ENCODE measurements around the gene ELP4.

The ELP4 gene

GRCh38 chr11:31793264-31793663 lies 283.7 kb downstream of the ELP4 start:
- Histone ChIP-seq H3K27me3 (peaks cover 96% of the 10 kb centered on the region), H3K9me3 (no peaks in the 10 kb centered on the region)
- no peak for TF ChIP-seq CTCF (IDR thresholded peaks at IDR 0.05)

GRCh38 chr11:31794548-31794947 lies 285.0 kb downstream of the ELP4 start:
- Histone ChIP-seq H3K9me3 (no peaks in the 10 kb centered on the region), H3K36me3 (no peaks in the 10 kb centered on the region), H3K4me1 (ENCODE audit: control insufficient read depth in 1 of 2, insufficient read depth in 1 of 2, low read depth in 1 of 2, low read length in 1 of 2) (no peaks in the 10 kb centered on the region), H3K27me3 (peaks cover 96% of the 10 kb centered on the region), H3K4me3 (ENCODE audit: low read depth in 1 of 2, low read length in 1 of 2) (no peak overlapping the region), H3K27ac (no peak overlapping the region)
- no peak for TF ChIP-seq CTCF (IDR thresholded peaks at IDR 0.05)

More at GRCh38 chr11:31793264-31793663, 283.7 kb downstream of the ELP4 start:
- Histone ChIP-seq H3K27ac (no peak overlapping the region), H3K4me3 (ENCODE audit: low read depth in 1 of 2, low read length in 1 of 2) (no peak overlapping the region), H3K36me3 (no peaks in the 10 kb centered on the region), H3K4me1 (ENCODE audit: control insufficient read depth in 1 of 2, insufficient read depth in 1 of 2, low read depth in 1 of 2, low read length in 1 of 2) (no peaks in the 10 kb centered on the region)

- H3K27me3 ChIP-seq = peaks cover 100% of the 10 kb centered on the region
- H3K9me3 ChIP-seq = no peaks in the 10 kb centered on the region
- no peak overlapping the region for H3K4me3 ChIP-seq (ENCODE audit: low read depth in 1 of 2, low read length in 1 of 2)
- no peaks in the 10 kb centered on the region for H3K36me3 ChIP-seq
- no peaks in the 10 kb centered on the region for H3K4me1 ChIP-seq (ENCODE audit: control insufficient read depth in 1 of 2, insufficient read depth in 1 of 2, low read depth in 1 of 2, low read length in 1 of 2)
- TF ChIP-seq CTCF (IDR thresholded peaks at IDR 0.05) = no peak
- no peak overlapping the region for H3K27ac ChIP-seq
Observed at GRCh38 chr11:31795706-31796498, 286.3 kb downstream of the ELP4 start.

GRCh38 chr11:31796499-31797189 lies 287.1 kb downstream of the ELP4 start:
- H3K4me1 ChIP-seq (ENCODE audit: control insufficient read depth in 1 of 2, insufficient read depth in 1 of 2, low read depth in 1 of 2, low read length in 1 of 2) = no peaks in the 10 kb centered on the region
- no peak for TF ChIP-seq CTCF (IDR thresholded peaks at IDR 0.05)
- H3K36me3 ChIP-seq = no peaks in the 10 kb centered on the region
- H3K4me3 ChIP-seq (ENCODE audit: low read depth in 1 of 2, low read length in 1 of 2) = no peak overlapping the region
- no peaks in the 10 kb centered on the region for H3K9me3 ChIP-seq
- peaks cover 100% of the 10 kb centered on the region for H3K27me3 ChIP-seq
- no peak overlapping the region for H3K27ac ChIP-seq

- Histone ChIP-seq H3K4me3 (ENCODE audit: low read depth in 1 of 2, low read length in 1 of 2) (no peak overlapping the region), H3K9me3 (no peaks in the 10 kb centered on the region), H3K27ac (no peak overlapping the region), H3K36me3 (no peaks in the 10 kb centered on the region), H3K4me1 (ENCODE audit: control insufficient read depth in 1 of 2, insufficient read depth in 1 of 2, low read depth in 1 of 2, low read length in 1 of 2) (no peaks in the 10 kb centered on the region), H3K27me3 (peaks cover 100% of the 10 kb centered on the region)
- no peak for TF ChIP-seq CTCF (IDR thresholded peaks at IDR 0.05)
Observed at GRCh38 chr11:31797190-31798056, 287.9 kb downstream of the ELP4 start.

Data from neutrophil (primary cell).